ENCODE measurements around the gene MYO1D.
A peak's percentile ranks its signal among the peaks of the same experiment; 100 is the strongest.
"Not testable (repeated sequence)": the region's sequence is repeated elsewhere in the genome, so short reads cannot be mapped to it uniquely, and the experiment has no call there.

MYO1D gene

DNA sequence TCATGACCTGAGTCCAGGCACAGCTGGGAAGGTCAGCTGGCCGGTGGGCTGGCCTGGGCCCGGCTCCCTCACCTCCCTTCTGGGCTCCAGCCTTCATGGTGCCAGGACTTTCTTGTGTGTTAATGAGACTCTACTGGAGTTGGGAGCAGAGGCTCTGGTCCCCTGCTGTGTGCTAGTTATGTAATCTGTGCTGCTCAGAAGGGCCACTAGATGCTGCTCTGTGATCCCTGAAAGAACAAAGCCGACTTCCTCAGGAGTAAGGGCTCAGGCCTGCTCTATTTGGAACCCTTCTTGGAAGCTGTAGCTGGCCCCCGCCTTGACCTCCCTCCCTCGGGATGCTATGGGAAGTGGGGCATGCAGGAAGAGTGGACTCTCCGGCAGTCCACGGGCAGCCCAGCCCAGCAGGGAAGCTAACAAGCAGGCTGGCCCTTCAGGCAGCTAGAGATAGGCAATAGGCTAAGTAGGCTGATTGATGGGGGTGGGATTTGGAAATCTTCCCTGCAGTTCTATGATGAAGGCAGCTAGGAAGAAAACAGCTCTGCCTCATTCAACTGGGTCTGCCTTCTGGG, 393.4 kb downstream of the MYO1D start:
- DNase-seq = peak; percentile 61

DNA sequence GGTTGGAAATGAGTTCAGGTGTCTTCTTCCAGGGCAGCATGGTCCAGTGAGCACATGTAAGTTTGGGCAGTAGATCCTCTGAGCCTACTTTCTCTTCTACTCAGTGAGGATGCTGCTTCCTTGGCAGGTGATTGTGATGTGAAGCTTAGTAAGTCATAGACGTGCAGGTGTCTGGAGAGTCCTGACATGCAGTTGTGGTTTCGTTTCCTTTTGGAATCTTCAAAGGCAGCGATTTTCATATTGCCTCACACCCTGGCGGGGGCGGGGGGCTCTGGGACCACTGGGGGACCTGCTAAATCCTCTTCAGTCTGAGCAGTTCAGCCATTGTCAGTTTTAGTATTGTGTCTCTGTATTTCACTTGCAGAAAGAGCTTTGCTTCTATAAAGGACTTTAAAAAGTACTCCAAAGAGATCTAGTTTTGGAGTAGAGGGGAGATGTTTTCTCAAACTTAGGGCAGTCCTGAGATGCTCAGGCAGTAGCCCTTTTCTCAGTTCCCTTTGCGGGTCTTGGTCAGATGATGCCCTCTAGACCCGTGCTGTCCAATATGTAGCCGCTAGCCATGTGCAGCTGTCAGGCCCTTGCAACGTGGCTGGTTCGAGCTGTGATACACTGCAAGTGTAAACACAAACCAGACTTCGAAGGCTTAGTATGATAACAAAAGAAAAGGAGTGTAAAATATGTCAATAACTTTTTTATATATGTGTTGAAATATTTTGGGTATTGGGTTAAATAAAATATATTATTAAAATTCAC, 394.2 kb downstream of the MYO1D start:
- DNase-seq = no peak

GRCh38 chr17:32481193-32481592, 395.7 kb downstream of the MYO1D start:
- DNase-seq = no peak

DNA sequence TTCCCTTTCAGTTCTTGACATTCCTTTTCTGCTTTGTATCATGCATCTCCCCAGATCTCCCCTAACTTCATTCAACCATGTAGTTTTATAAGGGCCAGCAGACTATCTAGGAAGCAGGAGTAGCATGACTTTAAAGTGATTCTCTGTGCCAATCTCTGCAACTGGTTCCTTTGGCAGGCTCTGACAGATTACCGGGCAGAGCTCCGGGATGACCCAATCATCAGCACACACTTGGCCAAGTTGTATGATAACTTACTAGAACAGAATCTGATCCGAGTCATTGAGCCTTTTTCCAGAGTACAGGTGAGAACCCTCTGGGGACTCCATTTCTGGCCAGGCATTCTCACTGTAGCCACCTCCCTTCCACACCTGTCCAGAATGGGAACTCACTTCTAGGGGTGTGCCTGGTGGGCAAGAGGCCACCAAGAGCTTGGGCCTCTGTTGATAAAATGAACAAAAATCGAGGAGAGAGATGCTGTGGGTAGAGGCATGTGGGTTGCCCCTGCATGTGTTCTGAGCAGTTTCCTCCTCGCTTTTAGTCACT, 397.8 kb downstream of the MYO1D start:
- no peak for DNase-seq

DNA sequence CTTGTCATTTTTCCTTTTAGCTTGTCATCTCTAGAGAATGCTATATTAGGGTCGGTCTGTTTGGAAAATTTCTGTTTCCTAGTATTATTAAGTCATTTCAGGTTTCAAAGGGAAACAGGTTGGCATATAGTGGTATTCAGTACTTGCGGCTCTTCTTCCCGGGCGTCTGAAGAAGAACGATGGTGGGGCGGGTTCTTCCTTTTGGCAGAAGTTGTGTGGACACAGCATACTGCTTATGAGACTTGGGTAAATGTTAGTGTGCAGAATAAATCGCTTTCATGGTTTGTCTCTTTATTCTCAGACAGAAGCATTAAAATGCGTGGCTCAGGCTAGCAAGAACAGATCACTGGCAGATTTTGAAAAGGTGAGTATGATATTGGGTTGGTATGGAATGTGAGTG, 399.7 kb downstream of the MYO1D start:
- no peak for DNase-seq

GRCh38 chr17:32475258-32475657, 401.7 kb downstream of the MYO1D start:
- DNase-seq = no peak

- DNase-seq = no peak
These were observed 405.3 kb downstream of the MYO1D start for GRCh38 chr17:32471652-32472051.

DNA sequence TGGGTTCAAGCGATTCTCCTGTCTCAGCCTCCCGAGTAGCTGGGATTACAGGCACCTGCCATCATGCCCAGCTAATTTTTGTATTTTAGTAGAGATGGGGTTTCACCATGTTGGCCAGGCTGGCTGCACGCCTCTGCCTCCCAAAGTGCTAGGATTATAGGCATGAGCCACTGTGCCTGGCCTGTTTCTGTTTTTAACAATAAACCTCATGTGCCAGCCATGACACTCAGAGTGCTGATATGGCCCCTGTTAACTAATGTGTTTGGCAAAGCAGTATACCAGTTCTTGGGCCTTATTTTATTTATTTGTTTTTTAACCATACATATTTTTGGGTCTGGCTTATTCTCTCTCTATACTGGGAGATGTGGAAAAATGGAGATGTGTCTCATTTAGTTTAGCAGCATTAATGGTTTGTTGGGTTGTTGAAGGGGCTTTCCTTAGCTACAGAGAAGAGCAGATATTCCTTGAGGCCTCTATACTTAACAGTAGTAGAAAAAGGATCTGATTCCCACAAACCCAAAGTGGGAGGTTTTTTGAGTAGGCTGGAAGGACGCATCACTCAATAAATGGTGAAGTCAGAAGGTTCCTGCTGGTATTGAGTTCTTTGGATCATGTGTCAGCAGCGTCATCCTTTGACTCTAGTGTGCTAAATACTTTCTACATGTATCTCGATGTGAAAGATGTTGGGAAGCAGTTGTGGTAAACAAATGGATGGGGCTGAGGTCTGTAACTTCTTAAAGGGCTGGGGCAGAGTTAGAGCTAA, 406.3 kb downstream of the MYO1D start:
- DNase-seq = no peak

GRCh38 chr17:32467949-32468348, 409.0 kb downstream of the MYO1D start:
- DNase-seq = no peak

- no peak for DNase-seq
These were observed 412.6 kb downstream of the MYO1D start for GRCh38 chr17:32464374-32464773.

GRCh38 chr17:32463304-32463703, 413.6 kb downstream of the MYO1D start:
- no peak for DNase-seq

DNA sequence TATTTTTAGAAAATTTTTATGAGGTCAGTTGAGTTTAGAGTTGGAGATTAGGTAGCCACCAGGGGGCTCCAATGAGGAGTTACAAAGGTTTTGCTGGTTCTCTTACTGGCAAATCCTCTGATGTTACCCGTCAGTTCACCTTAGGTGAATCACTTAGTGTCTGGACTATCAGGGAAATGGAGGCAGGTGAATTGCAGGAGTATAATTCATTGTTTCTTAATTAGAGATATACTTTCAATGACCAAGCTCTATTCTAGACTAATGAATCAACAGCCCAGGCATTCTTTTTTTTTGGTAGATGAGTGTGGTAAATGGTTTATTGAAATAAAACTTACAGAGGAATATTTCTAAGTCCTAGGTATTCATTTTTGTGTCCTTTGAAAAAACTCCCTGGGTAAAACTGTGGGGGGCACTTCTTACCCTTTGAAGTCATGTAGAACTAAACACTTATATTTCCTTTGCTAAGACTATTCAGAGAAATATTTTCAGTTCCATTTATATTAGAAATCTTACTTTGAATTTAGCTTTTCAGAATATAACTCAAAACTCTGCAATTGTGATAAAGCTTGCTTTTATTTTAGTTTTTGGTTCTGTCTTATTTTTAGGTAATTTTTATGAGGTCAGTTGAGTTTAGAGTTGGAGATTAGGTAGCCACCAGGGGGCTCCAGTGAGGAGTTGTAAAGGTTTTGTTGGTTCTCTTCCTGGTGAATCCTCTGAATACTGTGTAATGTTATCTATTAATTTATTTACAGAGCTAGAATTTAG, 414.9 kb downstream of the MYO1D start:
- peak; percentile 29 for DNase-seq

- no peak for DNase-seq
These were observed 415.4 kb downstream of the MYO1D start for GRCh38 chr17:32461498-32461852.

GRCh38 chr17:32460054-32460453, 416.9 kb downstream of the MYO1D start:
- DNase-seq = no peak

- no peak for DNase-seq
These were observed 418.6 kb downstream of the MYO1D start for GRCh38 chr17:32458371-32458770.

- no peak for DNase-seq
These were observed 423.6 kb downstream of the MYO1D start for GRCh38 chr17:32453370-32453769.

- no peak for DNase-seq
These were observed 424.6 kb downstream of the MYO1D start for GRCh38 chr17:32452281-32452680.

GRCh38 chr17:32451879-32452278, 425.0 kb downstream of the MYO1D start:
- no peak for DNase-seq

DNA sequence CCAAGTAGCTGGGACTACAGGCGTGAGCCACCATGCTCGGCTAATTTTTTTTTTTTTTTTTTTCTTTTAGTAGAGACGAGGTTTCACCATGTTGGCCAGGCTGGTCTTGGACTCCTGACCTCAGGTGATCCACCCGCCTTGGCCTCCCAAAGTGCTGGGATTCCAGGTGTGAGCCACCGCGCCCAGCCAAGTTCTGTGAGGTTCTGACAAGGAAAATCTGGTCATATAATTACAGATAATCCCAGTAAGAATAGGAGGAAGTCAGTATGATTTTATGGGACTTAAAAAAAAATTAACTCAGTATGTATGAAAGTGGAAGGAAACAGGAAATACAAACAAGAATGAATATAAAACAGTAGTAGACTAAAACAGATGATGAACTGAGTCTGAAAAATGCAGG, 426.5 kb downstream of the MYO1D start:
- not testable (repeated sequence) for DNase-seq

DNA sequence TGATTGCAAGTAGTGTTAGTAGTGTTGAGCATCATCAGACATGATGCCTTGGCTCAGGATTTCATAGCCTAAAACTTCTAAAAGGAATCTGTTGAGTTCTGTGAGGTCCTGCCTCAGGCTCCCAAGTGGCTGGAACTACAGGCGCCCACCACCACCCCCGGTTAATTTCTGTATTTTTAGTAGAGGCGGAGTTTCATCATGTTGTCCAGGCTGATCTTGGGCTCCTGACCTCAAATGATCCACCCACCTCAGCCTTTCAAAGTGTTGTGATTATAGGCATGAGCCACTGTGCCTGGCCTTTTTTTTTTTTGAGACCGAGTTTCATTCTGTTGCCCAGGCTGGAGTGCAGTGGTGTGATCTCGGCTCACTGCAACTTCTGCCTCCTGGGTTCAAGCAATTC, 427.0 kb downstream of the MYO1D start:
- DNase-seq = no peak

- no peak for DNase-seq
These were observed 430.0 kb downstream of the MYO1D start for GRCh38 chr17:32446949-32447348.

DNA sequence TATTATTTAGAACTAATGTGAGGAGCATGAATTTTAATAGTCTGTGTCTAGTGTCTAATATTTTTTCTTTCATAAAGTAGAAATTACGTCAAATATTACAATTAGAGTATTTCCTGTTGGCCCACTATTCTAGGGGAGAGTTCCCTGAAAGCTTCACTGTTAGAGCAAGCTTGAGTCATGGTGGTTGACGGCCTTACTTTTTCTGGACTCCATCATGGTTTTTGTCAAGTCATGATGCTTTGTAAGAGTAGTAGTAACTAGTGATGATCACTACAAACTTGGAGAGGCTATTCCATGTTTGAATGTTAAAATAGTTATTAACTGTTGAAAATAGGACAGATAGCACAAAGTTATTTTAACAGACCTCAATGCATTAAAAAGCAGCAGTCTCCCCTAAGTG, 431.0 kb downstream of the MYO1D start:
- no peak for DNase-seq

DNA sequence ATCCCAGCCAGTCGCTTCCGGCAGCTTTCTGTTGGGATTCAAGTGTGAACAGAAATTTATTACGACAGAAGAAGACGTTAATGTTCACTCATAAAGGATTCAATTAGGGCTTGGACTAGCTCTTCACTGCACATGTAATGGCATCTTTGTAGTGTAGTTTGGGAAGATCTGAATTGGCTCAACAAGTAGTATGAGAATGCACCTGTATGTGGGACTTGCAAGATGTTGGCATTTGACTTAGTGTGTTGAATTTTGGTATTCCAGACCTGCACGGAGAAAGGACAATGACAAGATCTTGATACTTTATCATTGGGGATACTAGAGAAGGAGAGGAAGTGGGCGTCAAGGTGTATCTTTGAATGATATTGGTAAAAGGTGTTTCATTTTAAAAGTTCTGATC, 431.4 kb downstream of the MYO1D start:
- no peak for DNase-seq

Data from NCI-H524 treated with DMSO at 0.1 percent for 48 hours (cell line).